Hepatocyte (in vitro differentiated cells): ENCODE measurements around the gene MYH11.
"Not testable (repeated sequence)": the region's sequence is repeated elsewhere in the genome, so short reads cannot be mapped to it uniquely, and the experiment has no call there.

Source experiments
- CTCF ChIP-seq: fragments of 200-600 bp; sonication (generic); IDR thresholded peaks from 2 replicates; pipeline ENCODE4 v1.5.1; 2016; ENCODE audit warnings: antibody characterized with exemption, mild to moderate bottlenecking; ENCODE audit not compliant: poor library complexity
- EZH2 ChIP-seq: fragments of 200-600 bp; sonication (generic); IDR thresholded peaks from 2 replicates; pipeline ENCODE4 v1.6.1; 2016; ENCODE audit warnings: antibody characterized with exemption, mild to moderate bottlenecking, borderline replicate concordance
- EZH2phosphoT487 ChIP-seq: fragments of 200-600 bp; sonication (generic); IDR thresholded peaks from one replicate; pipeline ENCODE4 v1.6.1; 2018; ENCODE audit warnings: antibody characterized with exemption, mild to moderate bottlenecking, low read depth, moderate library complexity; ENCODE audit not compliant: unreplicated experiment, severe bottlenecking

DNA sequence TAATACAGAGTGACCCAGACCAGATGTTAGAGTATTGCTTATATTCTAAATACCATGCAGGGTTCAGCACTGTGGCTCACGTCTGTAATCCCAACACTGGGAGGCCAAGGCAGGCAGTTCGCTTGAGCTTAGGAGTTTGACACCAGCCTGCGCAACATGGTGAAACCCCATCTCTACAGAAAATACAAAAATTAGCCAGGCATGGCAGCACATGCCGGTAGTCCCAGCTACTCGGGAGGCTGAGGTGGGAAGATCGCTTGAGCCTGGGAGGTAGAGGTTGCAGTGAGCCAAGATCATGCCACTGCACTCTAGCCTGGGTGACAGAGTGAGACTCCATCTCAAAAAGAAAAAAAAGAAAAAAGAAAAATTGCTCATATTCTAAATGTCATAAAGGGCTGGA, 6.3 kb downstream of the MYH11 start:
- TF ChIP-seq CTCF, EZH2, EZH2phosphoT487: not testable (repeated sequence)
